GM12873 (cell line): ENCODE results near the gene MBD6.

Experiments used
- TF ChIP-seq, protein P1 (sequence below): IDR thresholded peaks from 2 replicates; pipeline ENCODE4 v1.5.1; 2012; ENCODE audit warnings: low read depth, mild to moderate bottlenecking, moderate library complexity, low read length, control low read depth; ENCODE audit not compliant: insufficient read depth; ENCODE audit errors: missing control alignments

Gene MBD6

DNA sequence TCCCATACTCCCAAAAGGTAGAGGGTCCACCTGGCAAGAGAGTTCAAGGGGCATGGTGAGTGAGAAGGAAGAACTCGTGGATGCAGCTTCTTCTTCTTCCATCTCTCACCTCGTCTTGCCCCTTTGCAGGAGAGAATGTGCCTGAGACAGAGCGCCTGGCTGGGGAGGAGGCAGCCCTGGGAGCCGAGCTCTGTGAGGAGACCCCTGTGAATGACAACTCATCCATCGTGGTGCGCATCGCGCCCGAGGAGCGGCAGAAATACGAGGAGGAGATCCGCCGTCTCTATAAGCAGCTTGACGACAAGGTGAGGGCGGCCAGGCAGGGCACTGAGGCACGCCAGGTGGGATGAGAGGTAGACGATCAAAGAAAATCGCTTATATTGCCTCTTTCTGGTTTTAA, 47.2 kb downstream of the MBD6 start:
- TF ChIP-seq, protein P1, sequence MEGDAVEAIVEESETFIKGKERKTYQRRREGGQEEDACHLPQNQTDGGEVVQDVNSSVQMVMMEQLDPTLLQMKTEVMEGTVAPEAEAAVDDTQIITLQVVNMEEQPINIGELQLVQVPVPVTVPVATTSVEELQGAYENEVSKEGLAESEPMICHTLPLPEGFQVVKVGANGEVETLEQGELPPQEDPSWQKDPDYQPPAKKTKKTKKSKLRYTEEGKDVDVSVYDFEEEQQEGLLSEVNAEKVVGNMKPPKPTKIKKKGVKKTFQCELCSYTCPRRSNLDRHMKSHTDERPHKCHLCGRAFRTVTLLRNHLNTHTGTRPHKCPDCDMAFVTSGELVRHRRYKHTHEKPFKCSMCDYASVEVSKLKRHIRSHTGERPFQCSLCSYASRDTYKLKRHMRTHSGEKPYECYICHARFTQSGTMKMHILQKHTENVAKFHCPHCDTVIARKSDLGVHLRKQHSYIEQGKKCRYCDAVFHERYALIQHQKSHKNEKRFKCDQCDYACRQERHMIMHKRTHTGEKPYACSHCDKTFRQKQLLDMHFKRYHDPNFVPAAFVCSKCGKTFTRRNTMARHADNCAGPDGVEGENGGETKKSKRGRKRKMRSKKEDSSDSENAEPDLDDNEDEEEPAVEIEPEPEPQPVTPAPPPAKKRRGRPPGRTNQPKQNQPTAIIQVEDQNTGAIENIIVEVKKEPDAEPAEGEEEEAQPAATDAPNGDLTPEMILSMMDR: no peak

- TF ChIP-seq, protein P1: no peak
Measured at GRCh38 chr12:57571926-57572762, 49.5 kb downstream of the MBD6 start.

GRCh38 chr12:57574795-57575194, 52.2 kb downstream of the MBD6 start:
- TF ChIP-seq, protein P1: no peak

DNA sequence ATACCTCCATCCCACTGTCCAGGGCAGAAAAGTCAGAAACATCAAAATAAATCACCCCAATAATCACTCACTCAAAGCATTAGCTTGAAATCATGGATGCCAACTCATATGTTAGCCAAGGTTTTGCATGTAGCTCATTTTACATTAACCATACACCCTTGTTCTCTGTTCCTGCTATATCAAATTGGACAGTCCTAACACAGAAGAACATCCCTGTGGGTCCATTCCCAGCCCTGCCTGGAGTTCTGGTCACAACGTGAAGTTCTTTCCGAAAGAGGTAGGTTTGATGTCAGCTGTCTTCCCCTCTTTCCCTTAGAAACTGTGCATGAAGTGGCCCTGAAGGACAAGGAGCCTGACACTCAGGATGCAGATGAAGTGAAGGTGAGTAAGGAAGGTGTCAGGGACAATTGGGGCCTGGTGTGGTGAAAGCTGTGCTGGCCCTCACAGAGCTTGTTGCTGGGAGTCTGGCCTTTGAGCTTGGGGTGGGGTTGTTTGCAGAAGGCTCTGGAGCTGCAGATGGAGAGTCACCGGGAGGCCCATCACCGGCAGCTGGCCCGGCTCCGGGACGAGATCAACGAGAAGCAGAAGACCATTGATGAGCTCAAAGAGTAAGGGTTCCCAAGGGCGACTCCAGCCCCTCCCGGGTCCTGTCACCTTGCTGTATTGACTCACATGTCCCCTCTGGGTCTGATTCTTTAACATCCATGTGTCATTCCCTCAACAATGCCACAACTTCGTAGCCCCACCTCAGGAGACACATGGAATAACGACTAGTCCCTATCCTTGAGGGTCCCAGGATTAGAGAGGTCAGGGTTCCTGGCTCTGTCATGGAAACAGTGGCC, 53.4 kb downstream of the MBD6 start:
- TF ChIP-seq, protein P1: no peak

DNA sequence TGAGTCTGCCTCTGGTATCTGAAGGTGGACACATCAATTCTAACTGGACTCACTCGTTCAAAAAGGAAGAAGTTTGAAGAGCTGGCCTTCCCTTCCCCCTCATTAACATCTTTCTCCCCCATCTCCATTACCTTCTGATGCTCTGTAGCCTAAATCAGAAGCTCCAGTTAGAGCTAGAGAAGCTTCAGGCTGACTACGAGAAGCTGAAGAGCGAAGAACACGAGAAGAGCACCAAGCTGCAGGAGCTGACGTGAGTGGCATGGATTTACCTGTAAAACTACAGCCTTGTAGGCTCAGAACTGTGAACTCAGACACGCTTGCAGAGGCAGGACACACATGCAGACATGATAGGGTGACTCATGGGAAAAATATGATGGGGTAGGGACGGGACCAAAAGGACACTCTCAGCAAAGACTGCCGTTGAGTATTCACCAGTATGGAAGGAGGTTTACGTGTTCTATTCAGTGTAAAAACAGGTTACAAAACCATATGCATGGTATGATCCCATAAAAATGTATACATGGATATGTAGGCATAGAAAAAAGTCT, 54.1 kb downstream of the MBD6 start:
- TF ChIP-seq, protein P1: no peak

DNA sequence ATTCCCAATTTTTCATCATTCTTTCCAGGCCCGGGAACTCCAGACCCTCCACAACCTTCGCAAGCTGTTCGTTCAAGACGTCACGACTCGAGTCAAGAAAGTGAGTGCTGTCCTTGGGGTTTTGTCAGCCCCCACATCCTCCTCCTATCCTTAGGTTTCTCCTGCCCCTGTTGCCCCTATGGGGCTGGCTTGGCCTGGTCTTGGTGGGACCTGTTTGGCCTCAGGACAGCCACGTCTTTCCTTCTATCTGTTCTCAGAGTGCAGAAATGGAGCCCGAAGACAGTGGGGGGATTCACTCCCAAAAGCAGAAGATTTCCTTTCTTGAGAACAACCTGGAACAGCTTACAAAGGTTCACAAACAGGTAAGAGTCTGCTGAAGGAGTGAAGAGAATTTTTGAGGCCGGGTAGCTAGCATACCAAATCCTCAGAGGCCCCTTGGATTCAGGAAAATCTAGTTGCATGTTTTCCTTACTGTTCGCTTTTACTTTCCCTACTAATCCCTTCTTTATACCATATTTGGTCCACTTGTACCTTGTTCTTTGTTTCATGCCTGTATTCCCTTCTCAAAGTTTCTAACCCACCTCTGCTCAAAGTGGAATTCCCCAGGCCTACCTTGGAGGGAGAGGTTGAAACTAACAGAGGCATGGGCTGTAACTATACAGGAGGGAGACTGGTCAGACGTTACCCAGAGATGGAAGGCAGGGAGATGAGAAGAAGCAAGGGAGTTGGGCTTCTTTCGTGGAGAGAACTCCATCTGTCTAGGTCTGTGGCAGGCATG, 55.5 kb downstream of the MBD6 start:
- TF ChIP-seq, protein P1: no peak
